Measurements from ENCODE around the gene PHF20.
"Not testable (repeated sequence)": the region's sequence is repeated elsewhere in the genome, so short reads cannot be mapped to it uniquely, and the experiment has no call there.

PHF20 gene

GRCh38 chr20:35854713-35855348, 83.0 kb downstream of the PHF20 start:
- ATAC-seq (replicated peaks) (no peak), DNase-seq (no peak)
- peaks cover 14 to 23% of the 10 kb centered on the region in 2 donors for H3K4me1 Mint-ChIP-seq
- H3K9me3 Mint-ChIP-seq = no peaks in the 10 kb centered on the region
- H3K27ac Mint-ChIP-seq = no peak overlapping the region
- H3K36me3 Mint-ChIP-seq = peaks cover 28 to 53% of the 10 kb centered on the region in 2 donors
- H3K27me3 Mint-ChIP-seq = no peaks in the 10 kb centered on the region
- no peak overlapping the region for H3K4me3 Mint-ChIP-seq

GRCh38 chr20:35855641-35856040, 83.8 kb downstream of the PHF20 start:
- DNase-seq; H3K4me3 Mint-ChIP-seq; H3K27me3 Mint-ChIP-seq; H3K9me3 Mint-ChIP-seq; ATAC-seq (replicated peaks); H3K27ac Mint-ChIP-seq: not testable (repeated sequence)
- H3K36me3 Mint-ChIP-seq = peaks cover 28 to 52% of the 10 kb centered on the region in 2 donors
- peaks cover 12 to 21% of the 10 kb centered on the region in 2 donors for H3K4me1 Mint-ChIP-seq

GRCh38 chr20:35856866-35857265, 85.1 kb downstream of the PHF20 start:
- no peaks in the 10 kb centered on the region for H3K9me3 Mint-ChIP-seq
- H3K27ac Mint-ChIP-seq = no peak overlapping the region

GRCh38 chr20:35866418-35867202, 94.8 kb downstream of the PHF20 start:
- Mint-ChIP-seq H3K4me1 (peaks cover 0 to 3% of the 10 kb centered on the region in 2 donors), H3K27ac (no peak overlapping the region), H3K27me3 (no peaks in the 10 kb centered on the region), H3K36me3 (peaks cover 21 to 34% of the 10 kb centered on the region in 2 donors), H3K4me3 (no peak overlapping the region), H3K9me3 (no peaks in the 10 kb centered on the region)
- DNase-seq (no peak), ATAC-seq (replicated peaks) (no peak)

More at GRCh38 chr20:35856866-35857265, 85.1 kb downstream of the PHF20 start:
- peaks cover 6 to 13% of the 10 kb centered on the region in 2 donors for H3K4me1 Mint-ChIP-seq
- peaks cover 27 to 47% of the 10 kb centered on the region in 2 donors for H3K36me3 Mint-ChIP-seq
- ATAC-seq (replicated peaks) = no peak
- no peaks in the 10 kb centered on the region for H3K27me3 Mint-ChIP-seq
- no peak overlapping the region for H3K4me3 Mint-ChIP-seq
- no peak for DNase-seq

GRCh38 chr20:35870541-35871258, 98.9 kb downstream of the PHF20 start:
- no peak for DNase-seq
- H3K4me1 Mint-ChIP-seq = peaks cover 0 to 5% of the 10 kb centered on the region in 2 donors
- ATAC-seq (replicated peaks) = no peak
- H3K36me3 Mint-ChIP-seq = peaks cover 21 to 28% of the 10 kb centered on the region in 2 donors
- no peaks in the 10 kb centered on the region for H3K27me3 Mint-ChIP-seq
- no peak overlapping the region for H3K27ac Mint-ChIP-seq
- H3K4me3 Mint-ChIP-seq = no peak overlapping the region
- no peaks in the 10 kb centered on the region for H3K9me3 Mint-ChIP-seq

GRCh38 chr20:35871259-35871771, 99.5 kb downstream of the PHF20 start:
- peaks cover 22 to 29% of the 10 kb centered on the region in 2 donors for H3K36me3 Mint-ChIP-seq

GRCh38 chr20:35876033-35876320, 104.2 kb downstream of the PHF20 start:
- H3K9me3 Mint-ChIP-seq = no peaks in the 10 kb centered on the region
- H3K4me3 Mint-ChIP-seq = no peak overlapping the region
- DNase-seq (no peak), ATAC-seq (replicated peaks) (no peak)
- peaks cover 17 to 33% of the 10 kb centered on the region in 2 donors for H3K36me3 Mint-ChIP-seq
- no peak overlapping the region for H3K27ac Mint-ChIP-seq
- H3K27me3 Mint-ChIP-seq = no peaks in the 10 kb centered on the region
- peaks cover 0 to 4% of the 10 kb centered on the region in 2 donors for H3K4me1 Mint-ChIP-seq

More at GRCh38 chr20:35871259-35871771, 99.5 kb downstream of the PHF20 start:
- no peaks in the 10 kb centered on the region for H3K9me3 Mint-ChIP-seq
- DNase-seq (no peak), ATAC-seq (replicated peaks) (no peak)
- peak overlapping the region; percentile 2 for H3K27ac Mint-ChIP-seq
- no peak overlapping the region for H3K4me3 Mint-ChIP-seq
- H3K27me3 Mint-ChIP-seq = no peaks in the 10 kb centered on the region
- H3K4me1 Mint-ChIP-seq = peaks cover 0 to 5% of the 10 kb centered on the region in 2 donors

- Mint-ChIP-seq H3K36me3 (peaks cover 16 to 23% of the 10 kb centered on the region in 2 donors), H3K27me3 (no peaks in the 10 kb centered on the region), H3K27ac (no peak overlapping the region), H3K9me3 (no peaks in the 10 kb centered on the region), H3K4me3 (no peak overlapping the region), H3K4me1 (peaks cover 0 to 4% of the 10 kb centered on the region in 2 donors)
- ATAC-seq (replicated peaks) = no peak
- no peak for DNase-seq
These were observed 105.8 kb downstream of the PHF20 start for GRCh38 chr20:35877611-35878010.

- ATAC-seq (replicated peaks) (no peak), DNase-seq (no peak)
- Mint-ChIP-seq H3K27ac (no peak overlapping the region), H3K4me1 (peaks cover 0 to 4% of the 10 kb centered on the region in 2 donors), H3K27me3 (no peaks in the 10 kb centered on the region), H3K9me3 (no peaks in the 10 kb centered on the region), H3K4me3 (no peak overlapping the region), H3K36me3 (peaks cover 14 to 20% of the 10 kb centered on the region in 2 donors)
These were observed 106.4 kb downstream of the PHF20 start for GRCh38 chr20:35878113-35878625.

- ATAC-seq (replicated peaks) = no peak
- H3K27ac Mint-ChIP-seq = no peak overlapping the region
- H3K9me3 Mint-ChIP-seq = no peaks in the 10 kb centered on the region
- H3K27me3 Mint-ChIP-seq = no peaks in the 10 kb centered on the region
- peaks cover 10 to 24% of the 10 kb centered on the region in 2 donors for H3K36me3 Mint-ChIP-seq
- peaks cover 10 to 12% of the 10 kb centered on the region in 2 donors for H3K4me1 Mint-ChIP-seq
- no peak for DNase-seq
- no peak overlapping the region for H3K4me3 Mint-ChIP-seq
These were observed 109.9 kb downstream of the PHF20 start for GRCh38 chr20:35881676-35882075.

GRCh38 chr20:35882427-35883161, 110.8 kb downstream of the PHF20 start:
- not testable (repeated sequence) for H3K4me3 Mint-ChIP-seq; H3K9me3 Mint-ChIP-seq; H3K27me3 Mint-ChIP-seq; H3K27ac Mint-ChIP-seq; DNase-seq; ATAC-seq (replicated peaks)
- Mint-ChIP-seq H3K4me1 (peaks cover 11 to 13% of the 10 kb centered on the region in 2 donors), H3K36me3 (peaks cover 9 to 22% of the 10 kb centered on the region in 2 donors)

GRCh38 chr20:35883336-35883777, 111.5 kb downstream of the PHF20 start:
- Mint-ChIP-seq H3K9me3 (no peaks in the 10 kb centered on the region), H3K27ac (peak overlapping the region; percentile 68), H3K36me3 (peaks cover 7 to 17% of the 10 kb centered on the region in 2 donors), H3K4me1 (peaks cover 13% of the 10 kb centered on the region in 2 donors), H3K4me3 (no peak overlapping the region), H3K27me3 (no peaks in the 10 kb centered on the region)
- DNase-seq (no peak), ATAC-seq (replicated peaks) (no peak)

- peaks cover 7 to 17% of the 10 kb centered on the region in 2 donors for H3K36me3 Mint-ChIP-seq
- H3K27ac Mint-ChIP-seq = peak overlapping the region; percentile 68
- DNase-seq (peak; percentile 27), ATAC-seq (replicated peaks) (peak; percentile 92 to 94)
- no peak overlapping the region for H3K4me3 Mint-ChIP-seq
- no peaks in the 10 kb centered on the region for H3K27me3 Mint-ChIP-seq
- peaks cover 13 to 15% of the 10 kb centered on the region in 2 donors for H3K4me1 Mint-ChIP-seq
- no peaks in the 10 kb centered on the region for H3K9me3 Mint-ChIP-seq
These were observed 112.1 kb downstream of the PHF20 start for GRCh38 chr20:35883778-35884540.
